Activated T-cell treated with anti-CD3 and anti-CD28 coated beads for 4 hours (primary cell): ENCODE results near the gene CTNND2.

Source experiments
- DNase-seq: peaks from one replicate; pipeline ENCODE4 v3.0.0-alpha.2; 2020

The CTNND2 gene

GRCh38 chr5:11064763-11065450 lies 839.3 kb downstream of the CTNND2 start:
- DNase-seq = no peak

- no peak for DNase-seq
Observed at GRCh38 chr5:11062397-11062796, 841.8 kb downstream of the CTNND2 start.

GRCh38 chr5:11056560-11056959 lies 847.7 kb downstream of the CTNND2 start:
- no peak for DNase-seq

DNA sequence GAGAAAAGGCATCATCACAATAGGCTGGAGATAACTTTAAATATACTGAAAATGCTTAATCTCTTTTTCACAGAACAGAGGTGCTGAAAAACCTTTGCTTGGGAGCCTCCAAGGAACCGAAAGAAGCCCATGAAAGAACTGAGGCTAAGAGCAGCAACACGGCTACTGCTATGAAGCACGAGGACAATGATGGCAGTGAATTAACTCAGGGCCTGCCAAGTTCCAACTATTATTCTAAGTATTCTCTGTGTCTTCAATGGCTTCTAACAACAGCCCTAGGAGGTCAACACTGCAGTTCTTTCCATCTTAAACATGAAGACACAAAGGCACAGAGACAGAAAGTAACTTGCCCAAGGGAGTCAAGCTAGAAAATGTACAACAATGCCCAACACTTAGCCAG lies 850.2 kb downstream of the CTNND2 start:
- DNase-seq = no peak

GRCh38 chr5:11052871-11053270 lies 851.4 kb downstream of the CTNND2 start:
- no peak for DNase-seq

DNA sequence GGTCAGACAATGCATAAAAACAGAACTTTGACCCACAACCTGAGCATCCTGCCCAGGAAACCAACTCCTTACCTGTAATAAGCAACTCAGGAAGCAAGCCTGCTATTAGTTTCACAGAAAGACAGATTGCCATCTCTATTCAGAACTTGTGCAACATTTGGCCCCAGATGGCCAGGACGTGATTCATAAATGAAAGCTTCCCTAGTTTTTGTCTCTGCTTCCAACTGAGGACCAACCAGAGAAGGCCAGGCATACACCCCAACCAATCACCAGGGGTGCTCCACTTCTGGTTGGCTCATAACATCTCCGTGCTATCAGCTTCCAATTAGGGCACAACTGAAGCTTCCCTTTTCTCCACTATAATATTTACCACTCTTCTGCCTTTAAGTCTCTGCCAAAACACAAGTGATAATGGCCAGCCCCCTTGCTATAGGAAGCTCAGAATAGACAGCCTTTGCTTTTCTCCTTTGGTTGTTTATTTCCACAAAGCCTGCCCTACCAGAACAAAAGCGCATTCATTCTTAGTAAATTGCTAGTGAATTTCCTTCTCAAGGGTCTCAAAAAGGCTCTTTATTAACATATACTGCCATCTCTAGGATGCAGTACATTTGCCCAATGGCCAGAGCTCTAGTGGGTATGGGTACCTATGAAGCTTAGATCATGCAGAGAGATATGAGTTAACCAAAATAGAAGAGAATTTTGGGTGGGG lies 853.5 kb downstream of the CTNND2 start:
- no peak for DNase-seq

DNA sequence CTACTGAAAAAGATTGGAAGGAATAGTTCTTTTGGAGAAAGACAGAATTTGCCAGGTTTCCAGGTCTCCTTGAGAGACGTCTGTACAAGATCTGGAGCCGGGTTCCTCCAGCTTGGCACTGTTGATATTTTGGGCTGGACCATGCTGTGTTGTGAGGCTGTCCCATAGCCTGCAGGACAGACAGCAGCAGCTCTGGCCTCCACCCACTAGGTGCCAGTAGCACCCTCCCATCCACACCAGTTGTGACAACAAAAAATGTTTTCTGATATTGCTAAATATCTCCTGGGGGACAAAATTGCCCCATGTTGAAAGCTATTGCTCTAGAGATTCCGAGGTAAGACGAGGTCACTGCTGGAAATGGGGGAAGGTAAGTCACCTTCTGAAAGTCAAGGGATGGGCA lies 855.5 kb downstream of the CTNND2 start:
- DNase-seq = no peak

DNA sequence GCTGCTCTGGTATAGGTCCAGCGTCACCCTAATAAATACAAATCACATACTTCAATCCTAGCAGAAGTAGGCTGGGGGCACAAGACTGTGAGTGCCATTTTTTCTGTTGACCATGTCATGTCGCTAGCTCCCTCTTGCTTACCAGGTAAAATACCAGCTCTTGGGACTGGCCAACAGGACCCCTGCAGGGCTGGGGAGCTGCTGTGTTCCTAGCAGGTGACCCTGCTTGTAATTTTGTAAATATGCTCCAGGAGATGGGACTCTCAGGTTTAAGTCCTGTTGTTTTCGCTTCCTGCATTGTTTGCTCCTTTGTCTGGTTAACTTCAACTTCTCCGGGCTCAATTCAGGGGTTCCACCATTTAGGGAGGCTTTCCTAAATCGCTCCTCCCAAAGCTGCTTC lies 856.6 kb downstream of the CTNND2 start:
- no peak for DNase-seq

- DNase-seq = no peak
Observed at GRCh38 chr5:11047030-11047429, 857.2 kb downstream of the CTNND2 start.

GRCh38 chr5:11046160-11046559 lies 858.1 kb downstream of the CTNND2 start:
- no peak for DNase-seq

DNA sequence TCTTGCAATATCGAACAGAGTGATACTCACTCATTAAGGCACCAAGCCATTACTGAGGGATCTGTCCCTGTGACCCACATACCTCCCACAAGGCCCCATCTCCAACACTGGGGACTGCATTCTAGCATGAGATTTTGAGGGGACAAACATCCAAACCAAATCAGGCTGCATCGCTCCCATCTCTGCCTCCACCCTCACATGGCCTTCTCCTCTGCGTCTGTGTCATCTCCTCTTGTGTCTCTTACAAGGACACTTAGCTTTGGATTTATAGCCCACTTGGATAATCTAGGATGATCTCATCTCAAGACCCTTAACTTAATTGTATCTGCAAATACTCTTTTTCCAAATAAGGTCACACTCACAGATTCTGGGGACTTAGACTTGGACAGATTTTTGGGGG lies 858.8 kb downstream of the CTNND2 start:
- no peak for DNase-seq

GRCh38 chr5:11044581-11044980 lies 859.7 kb downstream of the CTNND2 start:
- DNase-seq = no peak

- no peak for DNase-seq
Observed at GRCh38 chr5:11043881-11044280, 860.4 kb downstream of the CTNND2 start.

- no peak for DNase-seq
Observed at GRCh38 chr5:11040345-11040744, 863.9 kb downstream of the CTNND2 start.

DNA sequence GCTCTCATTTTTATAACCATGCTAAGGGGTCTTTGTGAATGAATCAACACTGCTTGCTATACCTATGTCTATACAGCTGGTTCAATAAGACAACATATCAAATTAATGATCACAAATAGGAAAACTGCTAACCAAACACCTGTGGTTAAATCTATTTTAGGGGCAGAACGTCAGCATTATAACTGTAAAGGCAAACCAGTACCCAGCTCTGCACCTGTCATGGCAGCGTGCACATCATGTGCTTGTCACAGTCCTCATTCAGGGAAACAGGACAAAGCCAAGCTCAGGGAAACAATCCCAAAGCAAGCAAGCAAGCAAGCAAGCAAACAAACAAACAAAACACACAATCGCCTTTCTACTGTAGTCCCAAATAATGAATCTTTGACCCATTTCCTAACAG lies 865.5 kb downstream of the CTNND2 start:
- no peak for DNase-seq

GRCh38 chr5:11037941-11038340 lies 866.3 kb downstream of the CTNND2 start:
- no peak for DNase-seq

- DNase-seq = no peak
Observed at GRCh38 chr5:11037080-11037479, 867.2 kb downstream of the CTNND2 start.

DNA sequence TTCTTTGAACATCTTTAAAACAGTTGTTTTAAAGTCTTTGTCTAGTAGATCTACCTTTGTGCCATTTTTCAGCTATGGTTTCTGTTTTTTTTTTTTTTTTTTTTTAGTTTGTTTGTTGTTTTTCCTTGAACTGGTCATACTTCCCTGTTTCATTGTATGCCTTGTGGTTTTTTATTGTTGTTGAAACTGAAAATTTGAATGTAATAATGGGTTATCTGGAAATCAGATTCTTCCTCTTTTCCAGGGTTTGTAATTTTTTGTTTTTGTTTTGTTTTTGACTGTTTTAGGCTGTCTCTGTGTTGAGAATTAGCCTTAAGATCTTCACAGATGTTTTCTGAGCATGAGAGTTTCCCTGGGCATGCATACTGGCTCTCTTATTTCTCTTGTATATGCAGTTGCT lies 873.6 kb downstream of the CTNND2 start:
- no peak for DNase-seq

DNA sequence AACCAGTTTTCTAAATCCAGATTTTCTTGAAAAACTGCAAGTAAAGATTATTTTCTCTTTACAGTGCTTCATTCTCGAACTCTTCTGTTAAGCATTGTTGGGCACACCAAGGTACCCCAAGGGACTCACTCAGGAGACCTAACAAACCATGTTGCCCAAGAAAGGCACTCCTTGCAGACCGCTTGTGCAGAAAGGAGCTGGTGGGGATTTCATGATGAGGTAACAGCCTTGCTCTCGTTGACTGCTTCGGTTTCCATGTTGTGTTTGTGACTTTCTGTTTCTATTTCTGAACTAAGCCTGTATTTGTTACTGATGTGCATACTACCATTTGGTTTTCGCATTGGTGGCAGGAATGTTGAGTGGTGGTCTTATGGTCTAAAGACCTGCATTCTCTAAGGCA lies 876.6 kb downstream of the CTNND2 start:
- no peak for DNase-seq

DNA sequence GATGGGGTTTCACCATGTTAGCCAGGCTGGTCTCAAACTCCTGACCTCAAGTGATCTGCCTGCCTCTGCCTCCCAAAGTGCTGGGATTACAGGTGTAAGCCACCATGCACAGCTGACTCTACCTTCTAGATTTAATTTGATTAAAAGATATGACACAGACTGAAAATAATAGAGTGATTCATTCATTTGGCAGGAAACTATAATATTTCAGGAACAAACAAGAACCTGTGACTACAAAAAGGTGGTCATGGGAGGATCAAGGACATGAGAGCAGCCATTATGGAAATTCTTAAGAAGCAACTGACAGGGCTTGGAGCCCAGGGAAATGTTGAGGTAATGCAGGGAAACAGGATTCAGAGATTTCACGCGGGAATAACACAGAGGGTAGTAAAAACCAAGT lies 877.7 kb downstream of the CTNND2 start:
- no peak for DNase-seq

GRCh38 chr5:11023945-11024344 lies 880.3 kb downstream of the CTNND2 start:
- DNase-seq = no peak

DNA sequence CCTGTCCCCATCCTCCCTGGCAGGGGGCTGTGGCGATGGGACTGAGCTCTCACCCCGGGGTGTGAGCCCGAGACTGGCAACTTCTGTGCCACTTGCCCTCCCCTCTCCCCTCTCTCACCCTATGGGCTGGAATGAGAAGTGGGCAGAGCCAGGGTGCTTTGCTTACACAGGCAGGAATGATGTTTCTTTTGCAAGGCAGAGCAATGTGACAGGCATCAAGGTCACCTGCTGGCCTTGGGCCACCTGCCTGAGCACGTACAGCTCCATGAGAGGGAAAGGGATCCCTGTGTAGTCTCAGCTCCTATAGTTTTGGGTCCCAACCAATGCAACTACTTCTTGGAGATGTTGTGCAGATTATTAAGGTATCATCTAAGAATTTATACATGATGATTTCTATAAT lies 890.5 kb downstream of the CTNND2 start:
- DNase-seq = no peak

DNA sequence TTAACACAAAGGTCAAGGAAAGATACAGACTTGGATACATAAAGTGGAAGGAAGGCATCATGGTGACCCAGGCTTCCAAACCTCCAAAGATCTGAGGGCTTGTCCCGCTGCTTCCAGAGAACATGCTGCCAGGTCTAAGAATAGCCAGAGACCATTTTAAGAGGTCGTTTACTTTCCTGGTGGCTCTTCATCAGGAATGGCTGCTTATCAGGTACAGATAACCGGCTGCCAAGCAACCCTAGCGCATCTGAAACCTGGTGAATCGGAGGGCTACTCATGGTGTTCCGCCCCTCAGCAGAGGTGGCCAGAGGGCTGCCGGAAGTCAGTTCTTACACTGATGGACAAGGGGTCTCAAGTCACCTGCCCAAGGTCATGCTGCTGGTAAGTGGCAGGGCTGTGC lies 892.0 kb downstream of the CTNND2 start:
- DNase-seq = no peak

DNA sequence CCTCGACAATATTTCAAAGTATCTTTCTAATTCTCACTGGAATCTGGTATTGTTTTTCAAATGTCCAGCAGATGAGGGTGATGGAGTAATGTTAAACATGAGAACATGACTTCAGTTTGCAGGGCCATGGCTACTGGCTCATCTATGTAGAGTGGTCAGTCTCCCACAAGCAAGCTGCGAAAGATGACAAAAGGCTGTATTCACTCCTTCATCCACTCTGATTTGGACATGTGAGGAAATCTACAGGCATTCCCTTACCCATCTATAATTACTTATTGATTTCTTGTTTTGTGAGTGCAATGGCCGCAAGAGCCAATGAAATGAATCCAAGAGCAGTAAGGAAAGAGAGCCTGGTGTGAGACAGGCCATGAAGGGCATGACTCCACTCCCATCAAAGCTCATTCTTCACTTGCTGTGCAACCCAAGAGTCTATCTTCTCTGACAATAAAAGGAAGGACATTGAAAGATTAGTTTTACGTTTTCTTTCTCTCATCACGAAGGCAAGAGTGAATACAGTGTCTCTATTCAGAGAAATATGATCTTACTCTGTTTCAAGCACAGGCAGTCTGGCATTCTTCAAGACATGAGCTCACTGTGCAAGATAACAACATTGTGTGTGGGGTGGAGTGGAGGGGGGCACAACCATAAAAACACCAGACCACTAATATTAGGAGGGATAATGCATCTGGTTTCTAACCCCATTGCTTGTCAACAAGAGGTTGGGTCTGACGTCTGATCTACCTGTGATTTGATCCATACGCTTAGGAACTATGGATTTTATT lies 893.6 kb downstream of the CTNND2 start:
- no peak for DNase-seq
